ENCODE measurements around the gene RGS9. TPM values are rescaled to one million over a fixed set of nuclear protein-coding genes. Genes with fewer than 3 reads are reported as not detected.

Gene RGS9
- total and polyA plus RNA-seq, 2 experiments from 2014 or later = 12.8 to 29.6 TPM

- H3K27me3 Mint-ChIP-seq (ENCODE audit: insufficient read depth, low read depth, poor library complexity) = peaks cover 6% of the 10 kb centered on the region
- H3K9me3 Mint-ChIP-seq = no peaks in the 10 kb centered on the region
- H3K4me1 Mint-ChIP-seq = peaks cover 11% of the 10 kb centered on the region; the same call in 2 of the 3 replicates
- H3K4me1 ChIP-seq (ENCODE audit: insufficient read depth) = no peaks in the 10 kb centered on the region
- no peaks in the 10 kb centered on the region for H3F3A ChIP-seq (replicated peaks; ENCODE audit: low read depth)
- H4K20me1 ChIP-seq (replicated peaks; ENCODE audit: insufficient read depth) = no peaks in the 10 kb centered on the region
- H3K27ac ChIP-seq (ENCODE audit: low read depth) = no peak overlapping the region
- TF ChIP-seq CTCF (conservative IDR thresholded peaks at IDR 0.05; ENCODE audit: low read depth in 2 of 2) (no peak), STAT1 (IDR thresholded peaks at IDR 0.05; ENCODE audit: unreplicated experiment) (no peak), NANOG (IDR thresholded peaks at IDR 0.05; ENCODE audit: borderline replicate concordance) (no peak), ZNF114 (CRISPR knock-in tag; IDR thresholded peaks at IDR 0.05) (no peak), ZNF331 (CRISPR knock-in tag; IDR thresholded peaks at IDR 0.05; ENCODE audit: low read depth) (no peak), ETS1 (IDR thresholded peaks at IDR 0.05) (no peak), ZNF462 (CRISPR knock-in tag; IDR thresholded peaks at IDR 0.05) (no peak), EZH2 (IDR thresholded peaks at IDR 0.05; ENCODE audit: low read depth, unreplicated experiment) (no peak), EZH2phosphoT487 (IDR thresholded peaks at IDR 0.05; ENCODE audit: unreplicated experiment) (no peak)
- no peaks in the 10 kb centered on the region for H3K79me2 ChIP-seq (replicated peaks; ENCODE audit: insufficient read depth)
- H2AFZ ChIP-seq = no peak overlapping the region
- H3K27ac Mint-ChIP-seq = no peak overlapping the region
- no peak overlapping the region for H3K4me3 ChIP-seq
- no peaks in the 10 kb centered on the region for H3K36me3 ChIP-seq (ENCODE audit: insufficient read depth)
- H3K4me3 Mint-ChIP-seq = no peak overlapping the region
- no peak for ATAC-seq
- DNase-seq (ENCODE audit: low spot score) = no peak
- H3K36me3 Mint-ChIP-seq (ENCODE audit: low read depth) = no peaks in the 10 kb centered on the region
- H3K27me3 ChIP-seq (ENCODE audit: insufficient read depth) = no peaks in the 10 kb centered on the region
- H3K4me2 ChIP-seq = no peak overlapping the region
- no peaks in the 10 kb centered on the region for H3K9me2 ChIP-seq (ENCODE audit: insufficient read depth)
Observed at GRCh38 chr17:65229621-65229995, 92.4 kb downstream of the RGS9 start.
